HG03442 (cell line): ENCODE results near the gene RTCB.

Experiments used
- ATAC-seq: cut with Tn5 transposase; IDR thresholded peaks from one replicate; pipeline ENCODE4 v1.9.1; 2021; ENCODE audit warnings: mild to moderate bottlenecking, moderate library complexity; ENCODE audit not compliant: unreplicated experiment

RTCB gene

GRCh38 chr22:32411829-32412592, at the start of gene RTCB:
Gene RTCB, minus strand, starts transcription at chr22:32412247. Its CDS starts 91 bp downstream, at chr22:32412156.
- peak; percentile 52 for ATAC-seq

- ATAC-seq = no peak
Measured at GRCh38 chr22:32457031-32457430, 45.0 kb upstream of the RTCB start.

DNA sequence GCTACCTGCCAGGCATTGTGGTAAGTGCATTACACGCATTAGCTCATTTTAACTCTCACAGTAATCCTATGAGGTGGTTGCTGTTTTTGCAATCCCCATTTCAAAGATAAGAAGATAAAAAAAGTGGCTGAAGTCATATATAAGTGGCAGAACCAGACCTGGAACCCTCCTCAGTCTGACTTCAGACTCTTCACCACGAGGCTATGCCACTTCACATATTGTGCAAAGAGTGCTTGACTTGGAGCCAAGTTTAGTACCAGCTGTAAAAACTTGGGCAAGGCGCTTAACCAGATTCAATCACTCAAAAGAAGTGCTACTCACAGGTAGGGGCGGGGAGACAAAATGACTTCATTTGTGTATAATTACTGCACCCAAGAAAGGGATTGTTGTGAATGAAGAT, 36.9 kb upstream of the RTCB start:
- no peak for ATAC-seq

DNA sequence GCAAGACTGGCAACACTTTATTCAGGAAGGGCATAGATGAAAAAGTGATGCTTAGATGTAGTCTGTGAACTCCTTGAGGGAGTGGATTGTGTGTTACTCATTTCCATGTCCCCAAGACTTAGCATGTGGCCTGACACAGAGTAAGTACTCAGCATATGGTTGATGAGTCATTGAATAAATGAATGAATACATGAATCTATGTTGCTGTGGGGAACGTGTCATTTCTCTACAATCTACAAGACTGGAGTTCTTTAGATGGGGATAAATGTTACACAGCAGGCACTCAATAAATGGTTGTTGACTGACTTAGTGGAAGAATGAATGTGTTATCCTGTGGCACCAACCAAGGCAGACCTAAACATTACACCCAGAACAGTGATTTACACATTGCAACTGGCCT, 34.3 kb upstream of the RTCB start:
- ATAC-seq = no peak

- ATAC-seq = no peak
Measured at GRCh38 chr22:32444068-32444467, 32.0 kb upstream of the RTCB start.

DNA sequence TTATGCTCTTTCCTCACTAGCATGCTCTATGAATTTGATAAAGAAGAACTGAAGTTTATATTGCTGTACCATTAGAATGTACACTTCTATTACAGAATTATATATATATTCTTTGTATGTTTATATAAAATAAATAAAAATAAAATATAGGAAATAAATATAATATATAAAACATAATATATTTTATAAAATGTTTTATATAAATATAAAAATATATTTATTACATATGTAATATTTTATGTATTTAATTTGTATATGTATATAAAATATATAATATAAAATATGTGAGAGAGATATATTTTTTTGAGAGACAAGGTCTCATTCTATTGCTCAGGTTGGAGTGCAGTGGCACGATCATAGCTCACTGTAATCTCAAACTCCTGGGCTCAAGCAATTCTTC, 18.3 kb upstream of the RTCB start:
- ATAC-seq = no peak

DNA sequence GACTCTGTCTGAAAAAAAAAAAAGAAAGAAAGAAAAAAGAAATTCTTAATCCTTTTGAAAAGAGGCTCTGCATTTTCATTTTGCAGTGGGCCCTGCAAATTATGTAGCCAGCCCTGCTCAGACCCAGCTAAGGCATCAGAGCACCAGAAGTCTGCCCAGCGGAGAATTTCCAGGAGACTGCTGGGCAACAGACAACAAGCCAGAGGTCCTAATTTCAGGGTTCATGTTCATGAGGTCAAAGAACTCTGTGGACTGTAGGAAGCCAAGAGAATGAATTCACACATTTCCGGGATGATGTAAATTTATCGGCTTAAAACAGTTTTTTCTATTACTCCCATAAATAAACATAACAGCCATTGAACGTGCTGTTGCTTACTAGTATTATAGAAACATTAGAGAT, 14.8 kb upstream of the RTCB start:
- ATAC-seq = no peak

DNA sequence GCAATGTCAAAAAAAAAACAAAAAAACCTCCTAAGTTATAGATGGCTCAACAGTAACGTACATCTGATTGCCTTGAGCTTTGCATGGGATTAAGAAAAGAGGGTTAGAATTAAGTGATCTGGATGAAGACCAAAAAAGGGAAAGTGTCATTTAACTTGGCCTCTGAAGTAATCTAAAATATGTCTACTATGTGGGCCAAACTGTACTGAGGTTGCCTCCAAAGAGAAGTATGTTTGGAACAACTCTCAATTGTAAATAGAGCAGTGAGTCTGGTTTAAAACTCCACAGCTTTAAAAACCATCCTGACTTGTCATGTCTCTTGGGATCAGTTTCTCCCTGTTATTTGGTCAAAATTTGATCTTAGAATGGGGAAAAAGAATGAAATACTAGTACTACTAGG, 11.6 kb upstream of the RTCB start:
- no peak for ATAC-seq

DNA sequence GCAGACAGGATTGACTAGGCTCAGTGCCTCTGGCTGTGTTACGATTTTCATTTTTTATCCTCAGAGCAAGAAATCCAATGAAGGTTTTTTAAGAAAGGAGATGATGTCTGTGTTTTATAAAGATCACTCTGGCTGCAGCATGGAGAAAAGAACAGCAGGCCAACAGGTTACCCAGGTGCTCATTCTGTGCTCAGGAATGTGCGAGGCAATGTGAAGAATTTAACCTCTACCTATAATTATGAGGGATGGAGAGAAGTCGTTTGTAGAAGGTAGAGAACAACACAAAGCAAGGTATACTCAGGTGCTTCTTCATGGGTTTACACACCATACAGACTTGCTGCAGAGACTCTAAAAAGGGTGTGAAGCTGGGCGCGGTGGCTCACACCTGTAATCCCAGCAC, 10.0 kb upstream of the RTCB start:
- no peak for ATAC-seq

GRCh38 chr22:32421484-32421883, 9.4 kb upstream of the RTCB start:
- ATAC-seq = no peak

- no peak for ATAC-seq
Measured at GRCh38 chr22:32417906-32418305, 5.9 kb upstream of the RTCB start.

DNA sequence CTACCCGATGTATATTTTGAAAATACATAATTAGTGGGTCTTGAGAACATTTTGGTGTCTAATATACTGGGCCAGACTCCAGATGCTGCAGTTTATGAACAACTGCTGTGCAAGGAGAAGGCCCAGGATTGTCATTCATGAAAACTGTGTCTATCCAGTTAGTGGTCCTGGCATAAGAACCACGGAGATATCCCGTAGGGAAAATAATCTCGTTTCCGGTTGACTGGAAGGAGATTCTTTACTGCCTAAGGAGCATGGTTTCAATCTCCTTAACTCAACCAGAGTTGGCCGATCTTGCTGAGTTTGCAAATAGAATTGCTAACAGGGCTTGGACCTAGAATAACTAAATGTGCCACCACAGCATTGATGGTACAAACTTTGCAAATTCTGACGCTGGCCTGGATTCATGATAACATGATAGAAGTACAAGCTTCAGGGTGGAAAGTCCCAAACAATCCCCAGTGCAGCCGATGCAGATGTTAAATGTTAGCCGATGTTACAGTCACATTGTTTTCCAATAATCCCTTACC, 4.6 kb upstream of the RTCB start:
- no peak for ATAC-seq

DNA sequence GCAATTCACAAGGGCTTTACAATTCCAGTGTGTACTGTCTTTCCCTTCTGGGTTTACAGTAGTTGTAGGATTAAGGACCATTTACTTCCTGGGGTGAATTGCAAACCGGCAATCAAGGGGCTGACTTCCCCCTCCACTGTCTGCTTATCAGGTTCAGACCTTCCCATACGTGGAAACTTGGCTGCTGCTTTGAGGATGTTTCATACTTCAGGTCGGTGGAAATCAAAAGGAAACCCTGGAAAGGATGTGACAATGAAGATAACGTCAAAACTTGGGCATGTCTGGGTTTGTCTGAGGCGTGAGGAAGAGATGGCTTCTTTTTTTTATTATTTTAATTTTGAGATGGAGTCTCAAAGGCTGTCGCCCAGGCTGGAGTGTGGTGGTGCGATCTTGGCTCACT, 2.1 kb upstream of the RTCB start:
- ATAC-seq = no peak

GRCh38 chr22:32413719-32414118, 1.7 kb upstream of the RTCB start:
- ATAC-seq = no peak

GRCh38 chr22:32411402-32411801, 645 bp downstream of the RTCB start:
- ATAC-seq = no peak

DNA sequence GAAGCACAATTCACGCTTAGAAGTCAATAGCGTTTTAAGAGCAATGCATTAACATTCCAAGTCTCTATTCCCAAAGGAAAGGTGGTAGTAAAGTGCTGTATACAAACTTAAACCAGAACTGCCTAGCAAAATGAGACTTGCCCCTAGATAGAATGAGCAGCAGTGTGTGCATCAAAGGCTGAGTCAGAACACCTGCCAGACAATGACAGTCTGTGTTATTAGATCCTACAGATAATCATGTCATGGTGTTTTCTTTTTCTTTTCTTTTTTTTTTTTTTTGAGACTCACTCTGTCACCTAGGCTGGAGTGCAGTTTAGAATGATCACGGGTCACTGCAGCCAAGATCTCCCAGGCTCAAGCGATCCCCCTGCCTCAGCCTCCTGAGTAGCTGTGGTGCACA, 1.6 kb downstream of the RTCB start:
- no peak for ATAC-seq

GRCh38 chr22:32409977-32410376, 2.1 kb downstream of the RTCB start:
- ATAC-seq = no peak

DNA sequence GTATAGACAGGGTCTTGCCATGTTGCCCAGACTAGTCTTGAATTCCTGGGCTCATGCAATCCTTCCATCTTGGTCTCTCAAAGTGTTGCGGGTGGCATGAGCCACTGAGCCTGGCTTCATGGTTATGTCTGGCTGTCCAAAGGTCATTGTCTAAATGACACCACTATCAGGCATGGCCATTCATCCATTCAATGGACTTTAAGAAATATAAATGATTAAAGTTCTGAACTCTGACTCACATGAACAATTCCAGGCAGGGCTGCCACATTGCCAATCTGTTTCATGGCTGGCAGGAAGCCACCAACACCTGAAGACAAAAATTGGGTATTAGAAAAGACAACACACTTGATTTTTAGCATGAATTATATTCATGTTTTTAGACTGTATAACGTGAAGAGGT, 4.1 kb downstream of the RTCB start:
- no peak for ATAC-seq

GRCh38 chr22:32407312-32407711, 4.7 kb downstream of the RTCB start:
- no peak for ATAC-seq

GRCh38 chr22:32404021-32404420, 8.0 kb downstream of the RTCB start:
- ATAC-seq = no peak

GRCh38 chr22:32401486-32401885, 10.6 kb downstream of the RTCB start:
- no peak for ATAC-seq

DNA sequence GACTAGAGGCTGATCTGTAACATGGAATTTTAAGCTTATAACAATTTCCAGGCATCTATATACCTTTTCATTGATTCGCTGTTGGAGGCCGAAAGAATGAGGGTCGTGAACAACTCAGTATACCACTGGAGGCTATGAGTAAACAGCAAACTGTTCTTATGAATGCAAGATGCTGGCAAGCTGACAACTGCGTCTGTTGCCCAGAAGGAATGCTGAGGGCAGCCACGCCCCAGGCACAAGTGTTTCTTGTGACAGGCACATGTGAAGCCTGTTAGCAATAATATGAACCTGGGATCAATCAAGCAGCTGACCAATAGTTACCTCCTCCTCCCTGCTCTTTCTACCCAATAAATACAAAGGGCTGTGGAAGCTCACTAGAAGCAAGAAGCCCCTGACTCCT, 15.3 kb downstream of the RTCB start:
- no peak for ATAC-seq

DNA sequence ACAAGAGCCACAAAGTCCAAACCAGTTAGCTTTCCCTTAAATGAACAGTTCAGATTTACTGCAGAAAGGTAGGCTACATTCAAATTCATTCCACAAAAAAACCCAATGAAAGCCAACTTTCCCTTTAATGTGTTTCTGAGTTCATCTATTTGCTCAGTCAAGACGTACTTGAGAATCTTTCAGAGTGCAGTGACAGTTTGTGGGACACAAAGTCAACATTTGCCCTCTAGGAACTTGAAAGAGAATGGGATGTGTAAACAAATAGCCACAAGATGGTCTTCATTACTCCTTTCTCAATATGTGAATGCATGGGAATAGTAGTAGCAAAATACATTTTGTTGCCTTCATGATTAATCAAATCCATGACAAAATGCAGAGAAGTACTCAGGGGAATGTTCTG, 15.8 kb downstream of the RTCB start:
- ATAC-seq = no peak
